HEK293 (cell line): ENCODE measurements around the gene LHFPL6.

Source experiments
- SP7 ChIP-seq: fragments of 450-650 bp; formaldehyde crosslinking; IDR thresholded peaks from 2 replicates; pipeline ENCODE4 v1.5.1; 2016; ENCODE audit warnings: missing biosample characterization, missing genetic modification characterization
- TRIM28 ChIP-seq: IDR thresholded peaks from 2 replicates; pipeline ENCODE4 v1.6.1; 2011; ENCODE audit warnings: low read length, control low read depth, borderline replicate concordance
- ZBTB17 ChIP-seq: fragments of 450-650 bp; formaldehyde crosslinking; IDR thresholded peaks from 2 replicates; pipeline ENCODE4 v1.5.1; 2016; ENCODE audit warnings: missing biosample characterization, missing genetic modification characterization
- ZBTB26 ChIP-seq: fragments of 450-650 bp; formaldehyde crosslinking; optimal IDR thresholded peaks from 2 replicates; pipeline ENCODE3; 2016; ENCODE audit warnings: missing biosample characterization, mild to moderate bottlenecking, missing genetic modification characterization
- ZBTB6 ChIP-seq: fragments of 450-650 bp; formaldehyde crosslinking; IDR thresholded peaks from 2 replicates; pipeline ENCODE4 v1.5.1; 2017; ENCODE audit warnings: missing biosample characterization, missing genetic modification characterization
- ZEB2 ChIP-seq: fragments of 450-650 bp; formaldehyde crosslinking; IDR thresholded peaks from 2 replicates; pipeline ENCODE4 v1.5.1; 2016; ENCODE audit warnings: missing biosample characterization, missing genetic modification characterization
- ZFP41 ChIP-seq: fragments of 450-650 bp; formaldehyde crosslinking; IDR thresholded peaks from 2 replicates; pipeline ENCODE4 v1.5.1; 2016; ENCODE audit warnings: missing biosample characterization, missing genetic modification characterization, borderline replicate concordance
- ZNF10 ChIP-seq: fragments of 450-650 bp; formaldehyde crosslinking; IDR thresholded peaks from 2 replicates; pipeline ENCODE4 v1.5.1; 2017; ENCODE audit warnings: missing biosample characterization, missing genetic modification characterization
- ZNF133 ChIP-seq: fragments of 450-650 bp; formaldehyde crosslinking; IDR thresholded peaks from 2 replicates; pipeline ENCODE4 v1.5.1; 2016; ENCODE audit warnings: missing biosample characterization, missing genetic modification characterization
- ZNF157 ChIP-seq: fragments of 450-650 bp; formaldehyde crosslinking; IDR thresholded peaks from 2 replicates; pipeline ENCODE4 v1.5.1; 2016; ENCODE audit warnings: missing biosample characterization, missing genetic modification characterization
- ZNF2 ChIP-seq: fragments of 450-650 bp; formaldehyde crosslinking; IDR thresholded peaks from 2 replicates; pipeline ENCODE4 v1.5.1; 2016; ENCODE audit warnings: missing biosample characterization, missing genetic modification characterization
- ZNF266 ChIP-seq: fragments of 450-650 bp; formaldehyde crosslinking; IDR thresholded peaks from 2 replicates; pipeline ENCODE4 v1.5.1; 2016; ENCODE audit warnings: missing biosample characterization, missing genetic modification characterization, low read depth
- ZNF302 ChIP-seq: fragments of 450-650 bp; formaldehyde crosslinking; IDR thresholded peaks from 2 replicates; pipeline ENCODE4 v1.5.1; 2016; ENCODE audit warnings: missing biosample characterization, missing genetic modification characterization, low read depth
- ZNF404 ChIP-seq: fragments of 450-650 bp; formaldehyde crosslinking; IDR thresholded peaks from 2 replicates; pipeline ENCODE4 v1.5.1; 2017; ENCODE audit warnings: missing biosample characterization, missing genetic modification characterization
- ZNF514 ChIP-seq: fragments of 450-650 bp; formaldehyde crosslinking; IDR thresholded peaks from 2 replicates; pipeline ENCODE4 v1.5.1; 2016; ENCODE audit warnings: missing biosample characterization, missing genetic modification characterization
- ZNF560 ChIP-seq: fragments of 450-650 bp; formaldehyde crosslinking; IDR thresholded peaks from 2 replicates; pipeline ENCODE4 v1.5.1; 2017; ENCODE audit warnings: missing biosample characterization, missing genetic modification characterization, borderline replicate concordance
- ZNF596 ChIP-seq: fragments of 450-650 bp; IDR thresholded peaks from 2 replicates; pipeline ENCODE4 v1.5.0; 2018; ENCODE audit warnings: missing biosample characterization, mild to moderate bottlenecking, missing genetic modification characterization, moderate library complexity
- ZNF623 ChIP-seq: fragments of 450-650 bp; formaldehyde crosslinking; IDR thresholded peaks from 2 replicates; pipeline ENCODE4 v1.5.1; 2016; ENCODE audit warnings: missing biosample characterization, missing genetic modification characterization
- ZNF76 ChIP-seq: fragments of 450-650 bp; formaldehyde crosslinking; IDR thresholded peaks from 2 replicates; pipeline ENCODE4; 2016; ENCODE audit warnings: low read depth, missing biosample characterization, missing genetic modification characterization, borderline replicate concordance
- ZSCAN16 ChIP-seq: fragments of 450-650 bp; formaldehyde crosslinking; IDR thresholded peaks from 2 replicates; pipeline ENCODE4 v1.5.1; 2016; ENCODE audit warnings: missing biosample characterization, missing genetic modification characterization
- ZSCAN18 ChIP-seq: fragments of 450-650 bp; formaldehyde crosslinking; IDR thresholded peaks from 2 replicates; pipeline ENCODE4 v1.5.1; 2016; ENCODE audit warnings: missing biosample characterization, missing genetic modification characterization
- ZSCAN4 ChIP-seq: fragments of 450-650 bp; formaldehyde crosslinking; IDR thresholded peaks from 2 replicates; pipeline ENCODE4 v1.5.1; 2017; ENCODE audit warnings: missing biosample characterization, missing genetic modification characterization
- TF ChIP-seq, protein P1 (sequence below): fragments of 450-650 bp; formaldehyde crosslinking; IDR thresholded peaks from 2 replicates; pipeline ENCODE4 v1.5.1; 2016; ENCODE audit warnings: missing biosample characterization, missing genetic modification characterization, low read depth
- TF ChIP-seq, protein P2 (sequence below): fragments of 450-650 bp; formaldehyde crosslinking; IDR thresholded peaks from 2 replicates; pipeline ENCODE4 v1.5.1; 2016; ENCODE audit warnings: missing biosample characterization, missing genetic modification characterization
- TF ChIP-seq, protein P3 (sequence below): fragments of 450-650 bp; formaldehyde crosslinking; IDR thresholded peaks from 2 replicates; pipeline ENCODE4 v1.5.1; 2017; ENCODE audit warnings: missing biosample characterization, mild to moderate bottlenecking, missing genetic modification characterization, moderate library complexity
- TF ChIP-seq, protein P4 (sequence below): fragments of 450-650 bp; formaldehyde crosslinking; IDR thresholded peaks from 2 replicates; pipeline ENCODE4 v1.5.1; 2016; ENCODE audit warnings: missing biosample characterization, missing genetic modification characterization

The LHFPL6 gene

GRCh38 chr13:39329182-39329639 is 273.8 kb downstream of the LHFPL6 start (continued):
- TF ChIP-seq, protein P1, sequence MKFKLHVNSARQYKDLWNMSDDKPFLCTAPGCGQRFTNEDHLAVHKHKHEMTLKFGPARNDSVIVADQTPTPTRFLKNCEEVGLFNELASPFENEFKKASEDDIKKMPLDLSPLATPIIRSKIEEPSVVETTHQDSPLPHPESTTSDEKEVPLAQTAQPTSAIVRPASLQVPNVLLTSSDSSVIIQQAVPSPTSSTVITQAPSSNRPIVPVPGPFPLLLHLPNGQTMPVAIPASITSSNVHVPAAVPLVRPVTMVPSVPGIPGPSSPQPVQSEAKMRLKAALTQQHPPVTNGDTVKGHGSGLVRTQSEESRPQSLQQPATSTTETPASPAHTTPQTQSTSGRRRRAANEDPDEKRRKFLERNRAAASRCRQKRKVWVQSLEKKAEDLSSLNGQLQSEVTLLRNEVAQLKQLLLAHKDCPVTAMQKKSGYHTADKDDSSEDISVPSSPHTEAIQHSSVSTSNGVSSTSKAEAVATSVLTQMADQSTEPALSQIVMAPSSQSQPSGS (tag by site-specific recombination), result peak; percentile 89
- TF ChIP-seq, protein P2, sequence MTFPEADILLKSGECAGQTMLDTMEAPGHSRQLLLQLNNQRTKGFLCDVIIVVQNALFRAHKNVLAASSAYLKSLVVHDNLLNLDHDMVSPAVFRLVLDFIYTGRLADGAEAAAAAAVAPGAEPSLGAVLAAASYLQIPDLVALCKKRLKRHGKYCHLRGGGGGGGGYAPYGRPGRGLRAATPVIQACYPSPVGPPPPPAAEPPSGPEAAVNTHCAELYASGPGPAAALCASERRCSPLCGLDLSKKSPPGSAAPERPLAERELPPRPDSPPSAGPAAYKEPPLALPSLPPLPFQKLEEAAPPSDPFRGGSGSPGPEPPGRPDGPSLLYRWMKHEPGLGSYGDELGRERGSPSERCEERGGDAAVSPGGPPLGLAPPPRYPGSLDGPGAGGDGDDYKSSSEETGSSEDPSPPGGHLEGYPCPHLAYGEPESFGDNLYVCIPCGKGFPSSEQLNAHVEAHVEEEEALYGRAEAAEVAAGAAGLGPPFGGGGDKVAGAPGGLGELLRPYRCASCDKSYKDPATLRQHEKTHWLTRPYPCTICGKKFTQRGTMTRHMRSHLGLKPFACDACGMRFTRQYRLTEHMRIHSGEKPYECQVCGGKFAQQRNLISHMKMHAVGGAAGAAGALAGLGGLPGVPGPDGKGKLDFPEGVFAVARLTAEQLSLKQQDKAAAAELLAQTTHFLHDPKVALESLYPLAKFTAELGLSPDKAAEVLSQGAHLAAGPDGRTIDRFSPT (tag by site-specific recombination), result peak; percentile 82
- TF ChIP-seq, protein P3, sequence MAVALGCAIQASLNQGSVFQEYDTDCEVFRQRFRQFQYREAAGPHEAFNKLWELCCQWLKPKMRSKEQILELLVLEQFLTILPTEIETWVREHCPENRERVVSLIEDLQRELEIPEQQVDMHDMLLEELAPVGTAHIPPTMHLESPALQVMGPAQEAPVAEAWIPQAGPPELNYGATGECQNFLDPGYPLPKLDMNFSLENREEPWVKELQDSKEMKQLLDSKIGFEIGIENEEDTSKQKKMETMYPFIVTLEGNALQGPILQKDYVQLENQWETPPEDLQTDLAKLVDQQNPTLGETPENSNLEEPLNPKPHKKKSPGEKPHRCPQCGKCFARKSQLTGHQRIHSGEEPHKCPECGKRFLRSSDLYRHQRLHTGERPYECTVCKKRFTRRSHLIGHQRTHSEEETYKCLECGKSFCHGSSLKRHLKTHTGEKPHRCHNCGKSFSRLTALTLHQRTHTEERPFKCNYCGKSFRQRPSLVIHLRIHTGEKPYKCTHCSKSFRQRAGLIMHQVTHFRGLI (tag by site-specific recombination), result peak; percentile 26; the same call in 1 of the 2 replicates
- TF ChIP-seq ZBTB26 (tag by site-specific recombination), result no peak
- TF ChIP-seq, protein P4, sequence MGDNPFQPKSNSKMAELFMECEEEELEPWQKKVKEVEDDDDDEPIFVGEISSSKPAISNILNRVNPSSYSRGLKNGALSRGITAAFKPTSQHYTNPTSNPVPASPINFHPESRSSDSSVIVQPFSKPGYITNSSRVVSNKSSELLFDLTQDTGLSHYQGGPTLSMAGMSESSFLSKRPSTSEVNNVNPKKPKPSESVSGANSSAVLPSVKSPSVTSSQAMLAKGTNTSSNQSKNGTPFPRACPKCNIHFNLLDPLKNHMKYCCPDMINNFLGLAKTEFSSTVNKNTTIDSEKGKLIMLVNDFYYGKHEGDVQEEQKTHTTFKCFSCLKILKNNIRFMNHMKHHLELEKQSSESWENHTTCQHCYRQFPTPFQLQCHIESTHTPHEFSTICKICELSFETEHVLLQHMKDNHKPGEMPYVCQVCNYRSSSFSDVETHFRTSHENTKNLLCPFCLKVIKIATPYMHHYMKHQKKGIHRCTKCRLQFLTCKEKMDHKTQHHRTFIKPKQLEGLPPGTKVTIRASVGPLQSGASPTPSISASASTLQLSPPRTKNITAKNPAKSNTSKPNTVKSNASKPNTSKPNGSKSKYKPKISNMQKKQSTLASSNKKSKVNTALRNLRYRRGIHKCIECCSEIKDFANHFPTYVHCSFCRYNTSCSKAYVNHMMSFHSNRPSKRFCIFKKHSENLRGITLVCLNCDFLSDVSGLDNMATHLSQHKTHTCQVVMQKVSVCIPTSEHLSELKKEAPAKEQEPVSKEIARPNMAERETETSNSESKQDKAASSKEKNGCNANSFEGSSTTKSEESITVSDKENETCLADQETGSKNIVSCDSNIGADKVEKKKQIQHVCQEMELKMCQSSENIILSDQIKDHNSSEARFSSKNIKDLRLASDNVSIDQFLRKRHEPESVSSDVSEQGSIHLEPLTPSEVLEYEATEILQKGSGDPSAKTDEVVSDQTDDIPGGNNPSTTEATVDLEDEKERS, result no peak
- peak; percentile 69; the same call in 1 of the 2 replicates for TF ChIP-seq ZNF2 (tag by site-specific recombination)
- TF ChIP-seq ZNF157 (tag by site-specific recombination), result no peak
- TF ChIP-seq ZSCAN18 (tag by site-specific recombination), result no peak
- TF ChIP-seq ZSCAN4 (tag by site-specific recombination), result no peak
- TF ChIP-seq ZSCAN16, result no peak
- TF ChIP-seq SP7 (tag by site-specific recombination), result 0 out of 2 replicates have a peak, but pooled peaks have one; percentile 18
- no peak for TF ChIP-seq ZNF133 (tag by site-specific recombination)
- TF ChIP-seq ZNF76 (tag by site-specific recombination), result no peak
- no peak for TF ChIP-seq ZBTB6 (tag by site-specific recombination)
- no peak for TF ChIP-seq ZNF266 (tag by site-specific recombination)
- peak; percentile 55 for TF ChIP-seq ZBTB17 (tag by site-specific recombination)
- TF ChIP-seq TRIM28, result peak; percentile 42; the same call in 1 of the 2 replicates
- no peak for TF ChIP-seq ZNF404 (tag by site-specific recombination)
- no peak for TF ChIP-seq ZFP41
- TF ChIP-seq ZNF623 (tag by site-specific recombination), result no peak
- no peak for TF ChIP-seq ZNF596 (tag by site-specific recombination)
- no peak for TF ChIP-seq ZNF560
- peak; percentile 77 for TF ChIP-seq ZEB2 (tag by site-specific recombination)
- no peak for TF ChIP-seq ZNF514 (tag by site-specific recombination)
- TF ChIP-seq ZNF10, result peak; percentile 48; the same call in 1 of the 2 replicates
- TF ChIP-seq ZNF302 (tag by site-specific recombination), result no peak
